AG04450 (cell line): ENCODE measurements around the gene ZNF263. TPM values are rescaled to one million over a fixed set of nuclear protein-coding genes. Genes with fewer than 3 reads are reported as not detected.

ENCODE experiments used
- CTCF ChIA-PET: fragments of 300-600, 350-600 bp; formaldehyde crosslinking; extraction: SDS; loops from one replicate; lab custom pipeline; 2022; ENCODE audit warnings: antibody characterized with exemption, inconsistent platforms; lab: Charles Lee
- POLR2A ChIA-PET: fragments of 350-600 bp; formaldehyde crosslinking; extraction: SDS; loops from one replicate; lab custom pipeline; 2021; ENCODE audit warnings: antibody characterized with exemption, inconsistent platforms; lab: Yijun Ruan, JAX
- DNase-seq: peaks from one replicate; pipeline ENCODE4 v3.0.0-alpha.2; 2011; ENCODE audit warnings: low read depth, low spot score
- H3K27ac ChIP-seq: one replicate; pipeline ENCODE4 v1.5.1; 2012; ENCODE audit warnings: low read depth, low read length, control low read depth
- H3K27me3 ChIP-seq: one replicate; pipeline ENCODE4 v1.6.0; 2012; ENCODE audit warnings: low read length; ENCODE audit not compliant: control insufficient read depth, insufficient read depth
- H3K4me3 ChIP-seq: 2 replicates; pipeline ENCODE4 v1.5.1; 2011; ENCODE audit warnings: mild to moderate bottlenecking, low read depth, low read length, control low read depth
- H3K9me3 ChIP-seq: 2 replicates; pipeline ENCODE4 v1.5.1; 2012; ENCODE audit warnings: low read length; ENCODE audit not compliant: control insufficient read depth, insufficient read depth
- polyA plus RNA-seq: library from polyadenylated mRNA; depleted of rRNA; stranded (reverse); fragments of >200 nt; gene quantifications from 2 replicates; pipeline ENCODE4 v1.2.3, GENCODE V29; 2011
- TF ChIP-seq, protein P1 (sequence below): IDR thresholded peaks from 2 replicates; pipeline ENCODE4 v1.5.1; 2011; ENCODE audit warnings: low read depth, low read length, control low read depth, inconsistent platforms

The ZNF263 gene
- polyA plus RNA-seq, 1 experiment, result 13.2 TPM

- Histone ChIP-seq H3K4me3 (no peak overlapping the region), H3K9me3 (peaks cover 74% of the 10 kb centered on the region), H3K27me3 (no peaks in the 10 kb centered on the region), H3K27ac (no peak overlapping the region)
- TF ChIP-seq, protein P1, sequence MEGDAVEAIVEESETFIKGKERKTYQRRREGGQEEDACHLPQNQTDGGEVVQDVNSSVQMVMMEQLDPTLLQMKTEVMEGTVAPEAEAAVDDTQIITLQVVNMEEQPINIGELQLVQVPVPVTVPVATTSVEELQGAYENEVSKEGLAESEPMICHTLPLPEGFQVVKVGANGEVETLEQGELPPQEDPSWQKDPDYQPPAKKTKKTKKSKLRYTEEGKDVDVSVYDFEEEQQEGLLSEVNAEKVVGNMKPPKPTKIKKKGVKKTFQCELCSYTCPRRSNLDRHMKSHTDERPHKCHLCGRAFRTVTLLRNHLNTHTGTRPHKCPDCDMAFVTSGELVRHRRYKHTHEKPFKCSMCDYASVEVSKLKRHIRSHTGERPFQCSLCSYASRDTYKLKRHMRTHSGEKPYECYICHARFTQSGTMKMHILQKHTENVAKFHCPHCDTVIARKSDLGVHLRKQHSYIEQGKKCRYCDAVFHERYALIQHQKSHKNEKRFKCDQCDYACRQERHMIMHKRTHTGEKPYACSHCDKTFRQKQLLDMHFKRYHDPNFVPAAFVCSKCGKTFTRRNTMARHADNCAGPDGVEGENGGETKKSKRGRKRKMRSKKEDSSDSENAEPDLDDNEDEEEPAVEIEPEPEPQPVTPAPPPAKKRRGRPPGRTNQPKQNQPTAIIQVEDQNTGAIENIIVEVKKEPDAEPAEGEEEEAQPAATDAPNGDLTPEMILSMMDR, result no peak
- no peak for DNase-seq
- ChIA-PET CTCF (no interaction called here), POLR2A (no interaction called here)
Measured at GRCh38 chr16:3311496-3311895, 28.2 kb downstream of the ZNF263 start.

GRCh38 chr16:3317315-3317999 is 34.2 kb downstream of the ZNF263 start:
- Histone ChIP-seq H3K27ac (no peak overlapping the region), H3K4me3 (no peak overlapping the region), H3K27me3 (no peaks in the 10 kb centered on the region), H3K9me3 (peaks cover 58% of the 10 kb centered on the region)
- no peak for DNase-seq
- POLR2A ChIA-PET, result no interaction called here
- CTCF ChIA-PET, result no interaction called here
- TF ChIP-seq, protein P1, result no peak

GRCh38 chr16:3321816-3322215 is 38.5 kb downstream of the ZNF263 start:
- Histone ChIP-seq H3K4me3 (no peak overlapping the region), H3K27me3 (no peaks in the 10 kb centered on the region), H3K27ac (no peak overlapping the region), H3K9me3 (peaks cover 36% of the 10 kb centered on the region)
- ChIA-PET POLR2A (no interaction called here), CTCF (no interaction called here)
- DNase-seq, result no peak
- TF ChIP-seq, protein P1, result no peak

DNA sequence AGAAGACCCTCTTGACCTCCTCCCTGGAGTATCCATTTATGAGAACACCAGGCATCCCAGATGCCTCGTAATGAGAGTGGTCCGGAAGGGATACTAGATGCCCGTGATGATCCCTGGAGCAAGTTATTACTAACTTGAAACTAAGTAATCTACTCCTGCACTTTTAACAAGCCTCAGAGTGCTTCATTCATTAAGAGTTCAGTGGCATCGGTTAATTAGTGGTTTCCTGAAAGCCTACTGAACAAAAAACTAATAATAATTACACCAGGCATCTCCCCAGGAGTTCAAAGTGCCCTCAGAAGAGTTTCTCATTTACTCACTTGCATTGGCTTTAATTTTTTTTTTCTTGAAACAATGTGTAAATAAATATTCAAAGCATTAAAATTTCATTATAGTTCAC is 44.2 kb downstream of the ZNF263 start:
- DNase-seq, result no peak
- ChIA-PET POLR2A (no interaction called here), CTCF (no interaction called here)

DNA sequence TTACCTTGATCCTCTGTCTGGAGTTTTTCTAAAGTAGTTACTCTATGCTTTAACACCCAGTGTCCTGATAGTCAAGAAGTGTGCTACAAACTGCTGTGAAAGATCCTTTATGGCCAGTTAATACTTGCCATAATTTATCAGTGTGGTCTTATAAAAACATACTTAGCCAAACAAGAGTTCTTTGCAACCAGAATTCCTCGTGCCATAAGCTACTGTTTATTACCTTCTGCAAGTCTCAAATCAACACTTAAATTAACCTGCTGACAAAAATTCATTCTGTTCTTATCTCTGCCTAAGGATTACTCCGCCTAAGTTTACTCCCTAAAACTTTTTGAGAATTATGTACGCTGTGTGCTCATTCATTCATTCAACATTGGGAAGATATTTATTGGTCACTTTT is 44.8 kb downstream of the ZNF263 start:
- Histone ChIP-seq H3K27me3 (no peaks in the 10 kb centered on the region), H3K4me3 (no peak overlapping the region), H3K27ac (no peak overlapping the region), H3K9me3 (no peaks in the 10 kb centered on the region; the same call in 1 of the 2 replicates)
- POLR2A ChIA-PET, result no interaction called here
- CTCF ChIA-PET, result no interaction called here
- TF ChIP-seq, protein P1, result no peak
- DNase-seq, result no peak

More for the DNA sequence above, 44.2 kb downstream of the ZNF263 start:
- Histone ChIP-seq H3K9me3 (peaks cover 3% of the 10 kb centered on the region; the same call in 1 of the 2 replicates), H3K27ac (no peak overlapping the region), H3K4me3 (no peak overlapping the region), H3K27me3 (no peaks in the 10 kb centered on the region)
- TF ChIP-seq, protein P1, result no peak
